ENCODE data around the gene NSDHL.
A peak's percentile ranks its signal among the peaks of the same experiment; 100 is the strongest.
"Not testable (repeated sequence)": the region's sequence is repeated elsewhere in the genome, so short reads cannot be mapped to it uniquely, and the experiment has no call there.

Gene NSDHL

GRCh38 chrX:152830312-152831305, at the start of gene NSDHL, which contains the start of gene CETN2:
Gene NSDHL (plus strand): TSS chrX:152831063. CDS start chrX:152846325, 15,262 bp downstream.
Gene CETN2 (minus strand): TSS chrX:152830757. CDS start chrX:152830710, 47 bp downstream.
- peak; percentile 88 for DNase-seq (ENCODE audit: low read depth)

- DNase-seq (ENCODE audit: low read depth): not testable (repeated sequence)
These were observed 43.8 kb upstream of the NSDHL start for GRCh38 chrX:152787062-152787461.

- no peak for DNase-seq (ENCODE audit: low read depth)
These were observed 31.9 kb upstream of the NSDHL start for GRCh38 chrX:152798945-152799344.

DNA sequence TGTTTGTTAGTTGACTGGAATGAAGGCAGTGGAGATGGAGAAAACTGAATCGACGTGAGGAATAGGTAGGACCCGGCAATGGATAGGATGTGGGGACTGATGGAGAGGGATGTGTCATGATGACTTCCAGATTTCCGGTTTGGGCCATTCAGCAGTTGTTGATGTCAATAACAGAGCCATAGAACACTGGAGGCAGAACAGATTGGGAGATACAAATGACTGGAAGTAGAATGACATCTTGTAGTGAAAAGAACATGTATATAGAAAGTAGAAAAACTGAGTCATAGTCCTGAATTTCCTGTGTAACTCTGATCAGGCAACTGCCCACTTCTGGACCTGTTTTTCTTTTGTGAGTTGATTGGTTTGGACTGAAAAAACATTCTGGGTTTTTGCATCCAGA, 24.8 kb upstream of the NSDHL start:
- no peak for DNase-seq (ENCODE audit: low read depth)

- no peak for DNase-seq (ENCODE audit: low read depth)
These were observed 20.5 kb upstream of the NSDHL start for GRCh38 chrX:152810403-152810802.

DNA sequence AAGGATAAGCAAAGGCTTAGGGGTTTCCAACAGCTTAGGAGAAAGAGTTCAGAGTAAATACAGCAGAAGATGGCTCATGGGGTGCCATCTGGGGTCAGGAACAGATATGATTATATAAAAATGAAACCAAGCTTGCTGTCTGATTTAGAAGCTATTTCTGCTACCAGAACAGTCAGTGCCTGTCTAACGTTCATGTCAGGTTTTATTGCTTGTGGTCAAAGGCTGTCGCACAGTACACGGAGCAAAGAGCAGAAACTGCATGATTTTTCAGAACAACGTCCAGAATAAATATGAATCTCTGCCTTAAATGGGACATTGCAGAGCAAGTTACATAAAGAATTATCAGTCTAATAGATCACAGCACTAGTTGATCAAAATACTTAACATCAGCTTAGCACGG, 17.7 kb upstream of the NSDHL start:
- no peak for DNase-seq (ENCODE audit: low read depth)

DNA sequence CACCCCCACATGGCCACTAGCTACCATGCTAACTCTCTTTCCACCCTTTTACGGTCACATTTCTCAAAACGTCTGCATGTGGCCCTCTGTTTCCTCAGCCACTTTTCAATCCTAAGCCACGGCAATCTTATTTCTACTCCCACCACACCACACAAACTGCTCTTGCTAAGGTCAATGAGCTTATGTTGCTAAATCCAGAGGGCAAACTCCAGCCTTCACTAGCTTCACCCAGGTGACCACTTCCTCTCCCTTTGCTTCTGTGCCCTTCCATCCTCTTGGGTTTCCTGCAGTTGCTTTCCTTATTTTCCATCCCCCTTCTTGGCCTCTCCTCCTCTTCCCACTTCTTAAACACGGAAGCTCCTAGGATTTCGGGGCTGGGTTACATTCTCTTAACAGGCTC, 16.8 kb upstream of the NSDHL start:
- DNase-seq (ENCODE audit: low read depth): no peak

DNA sequence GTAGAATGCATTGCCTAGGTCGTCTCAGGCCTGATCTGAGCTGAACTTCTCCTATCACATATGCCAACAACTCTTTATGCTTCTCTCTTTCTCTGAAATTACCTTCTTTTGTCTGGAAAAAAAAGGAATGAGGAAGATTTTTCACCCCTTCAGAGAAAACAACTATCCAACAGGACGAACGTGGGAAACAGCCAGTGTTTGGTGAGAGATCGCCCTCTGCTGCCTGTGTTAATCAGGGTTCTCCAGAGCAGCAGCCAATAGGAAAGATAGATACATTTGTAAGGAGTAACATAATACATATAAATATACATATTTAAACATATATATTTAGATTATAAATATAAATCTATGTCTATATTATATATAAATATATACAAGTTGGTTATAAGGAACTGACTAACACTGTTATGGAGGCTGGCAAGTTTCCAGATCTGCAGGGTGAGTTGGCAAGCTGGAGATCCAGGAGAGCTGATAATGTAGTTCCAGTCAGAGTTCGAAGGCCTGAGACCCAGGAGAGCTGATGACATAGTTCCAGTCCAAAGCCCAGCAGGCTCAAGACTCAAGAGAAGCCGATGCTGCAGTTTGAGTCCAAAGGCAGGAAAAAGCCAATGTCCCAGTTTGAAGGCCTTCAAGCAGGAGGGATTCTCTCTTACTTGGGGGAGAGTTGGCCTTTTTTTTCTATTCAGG, 13.6 kb upstream of the NSDHL start:
- no peak for DNase-seq (ENCODE audit: low read depth)

GRCh38 chrX:152818356-152818755, 12.5 kb upstream of the NSDHL start:
- DNase-seq (ENCODE audit: low read depth): no peak

- DNase-seq (ENCODE audit: low read depth): no peak
These were observed 11.6 kb upstream of the NSDHL start for GRCh38 chrX:152819266-152819665.

DNA sequence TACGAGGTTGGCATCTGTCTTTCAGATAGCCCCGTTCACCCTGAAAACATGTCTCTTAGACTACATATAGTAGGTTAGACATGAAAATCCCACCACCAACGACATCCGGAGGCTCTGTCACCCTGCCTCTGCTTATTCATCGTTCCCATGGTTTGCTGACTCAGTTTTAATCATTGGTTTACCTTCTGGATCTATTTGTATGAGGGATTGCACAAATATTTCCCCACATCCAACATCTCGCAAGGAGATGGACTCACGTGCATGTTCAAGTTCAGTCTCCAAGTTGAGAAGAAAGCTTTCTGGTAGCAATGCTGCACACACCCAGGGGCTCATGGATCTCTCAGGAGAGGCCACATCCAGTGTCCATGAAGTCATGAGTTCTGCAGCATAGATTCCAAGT, 11.1 kb upstream of the NSDHL start:
- no peak for DNase-seq (ENCODE audit: low read depth)

- no peak for DNase-seq (ENCODE audit: low read depth)
These were observed 9.6 kb upstream of the NSDHL start for GRCh38 chrX:152821145-152821765.

- no peak for DNase-seq (ENCODE audit: low read depth)
These were observed 8.3 kb upstream of the NSDHL start for GRCh38 chrX:152822383-152823086.

- DNase-seq (ENCODE audit: low read depth): no peak
These were observed 7.2 kb upstream of the NSDHL start for GRCh38 chrX:152823657-152824056.

DNA sequence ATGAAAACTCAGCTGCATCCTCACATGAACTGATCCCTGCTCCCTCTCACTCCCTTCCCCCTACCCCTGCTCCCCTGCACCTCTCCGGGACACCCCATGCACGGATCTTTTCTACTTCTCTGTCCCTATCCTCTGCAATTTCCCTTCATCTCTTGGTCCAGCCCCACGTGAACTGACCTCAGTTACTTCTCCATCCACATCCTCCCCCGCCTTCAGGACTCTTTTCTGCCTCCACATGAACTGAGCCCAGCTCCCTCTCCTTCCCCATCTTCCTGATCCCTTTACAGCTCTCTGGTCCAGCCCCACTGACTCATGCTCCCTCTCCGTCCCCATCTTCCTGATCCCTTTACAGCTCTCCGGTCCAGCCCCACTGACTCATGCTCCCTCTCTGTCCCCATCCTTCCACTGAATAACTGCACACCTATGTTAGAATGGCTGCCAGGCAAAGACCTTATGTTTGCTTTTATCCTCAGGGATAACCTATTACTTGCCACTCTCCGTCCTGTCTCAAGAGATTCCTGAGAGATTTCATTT, 6.0 kb upstream of the NSDHL start:
- no peak for DNase-seq (ENCODE audit: low read depth)

DNA sequence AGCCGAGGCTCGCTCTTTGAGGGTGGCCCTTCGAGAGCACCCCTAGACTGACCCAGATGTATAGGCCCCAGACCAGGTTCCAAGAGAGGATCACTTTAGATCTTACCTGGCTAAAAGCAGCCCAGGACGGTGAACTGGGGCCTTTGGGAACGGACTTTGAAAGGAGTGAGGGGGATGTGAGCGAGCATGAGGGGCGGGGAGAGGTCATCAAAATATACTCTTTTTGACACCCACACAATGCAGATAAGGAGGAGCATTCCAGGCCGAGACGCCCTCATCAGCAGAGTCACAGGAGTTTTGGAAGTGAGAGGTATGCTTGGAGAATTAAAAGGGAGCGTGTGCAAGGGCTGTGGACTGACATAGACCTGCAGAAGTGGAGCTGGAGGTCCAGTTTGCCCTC, 528 bp downstream of the NSDHL start:
- DNase-seq (ENCODE audit: low read depth): no peak

DNA sequence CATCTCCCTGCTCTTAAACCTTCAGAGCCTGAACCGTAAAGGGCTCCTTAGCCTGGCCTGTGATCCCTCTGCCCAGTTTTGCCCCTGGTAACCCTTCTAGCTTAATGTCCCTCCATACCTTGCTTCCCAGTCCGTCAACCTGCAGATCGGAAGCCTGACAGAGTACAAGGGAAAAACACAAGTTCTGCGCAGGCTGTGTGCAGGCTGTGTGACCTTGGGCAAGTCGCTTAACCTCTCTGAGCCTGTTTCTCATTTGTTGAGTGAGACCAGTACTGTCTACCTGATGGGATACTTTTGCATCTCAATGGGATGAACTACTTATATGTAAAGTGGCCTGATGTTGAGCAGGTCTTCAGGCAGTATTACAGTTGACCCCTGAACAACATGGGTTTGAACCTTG, 1.7 kb downstream of the NSDHL start:
- no peak for DNase-seq (ENCODE audit: low read depth)

DNA sequence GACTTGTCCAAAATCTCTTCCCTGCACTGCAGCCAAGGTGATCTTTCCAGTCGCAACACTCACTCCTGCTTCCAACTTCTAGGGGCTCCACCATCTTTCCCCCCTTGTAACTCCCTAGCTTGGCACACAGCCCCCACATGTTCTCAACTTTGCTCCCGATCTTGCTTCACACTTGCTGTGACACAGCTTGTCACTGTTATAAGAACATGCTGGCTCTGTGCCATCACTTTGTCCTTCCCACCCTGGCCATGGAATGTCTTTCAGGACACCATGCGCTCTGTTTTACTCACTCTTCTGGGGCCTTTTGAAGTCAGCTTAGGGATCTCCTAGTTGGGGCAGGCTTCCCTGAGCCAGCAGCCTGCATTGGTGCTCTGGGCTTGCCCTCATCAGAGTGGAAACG, 2.5 kb downstream of the NSDHL start:
- no peak for DNase-seq (ENCODE audit: low read depth)

DNA sequence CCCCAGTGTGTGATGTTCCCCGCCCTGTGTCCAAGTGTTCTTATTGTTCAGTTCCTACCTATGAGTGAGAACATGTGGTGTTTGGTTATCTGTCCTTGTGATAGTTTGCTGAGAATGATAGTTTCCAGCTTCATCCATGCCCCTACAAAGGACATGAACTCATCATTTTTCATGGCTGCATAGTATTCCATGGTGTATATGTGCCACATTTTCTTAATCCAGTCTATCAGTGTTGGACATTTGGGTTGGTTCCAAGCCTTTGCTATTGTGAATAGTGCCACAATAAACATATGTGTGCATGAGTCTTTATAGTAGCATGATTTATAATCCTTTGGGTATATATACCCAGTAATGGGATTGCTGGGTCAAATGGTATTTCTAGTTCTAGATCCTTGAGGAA, 4.6 kb downstream of the NSDHL start:
- DNase-seq (ENCODE audit: low read depth): not testable (repeated sequence)

- DNase-seq (ENCODE audit: low read depth): no peak
These were observed 12.0 kb downstream of the NSDHL start for GRCh38 chrX:152842772-152843338.

DNA sequence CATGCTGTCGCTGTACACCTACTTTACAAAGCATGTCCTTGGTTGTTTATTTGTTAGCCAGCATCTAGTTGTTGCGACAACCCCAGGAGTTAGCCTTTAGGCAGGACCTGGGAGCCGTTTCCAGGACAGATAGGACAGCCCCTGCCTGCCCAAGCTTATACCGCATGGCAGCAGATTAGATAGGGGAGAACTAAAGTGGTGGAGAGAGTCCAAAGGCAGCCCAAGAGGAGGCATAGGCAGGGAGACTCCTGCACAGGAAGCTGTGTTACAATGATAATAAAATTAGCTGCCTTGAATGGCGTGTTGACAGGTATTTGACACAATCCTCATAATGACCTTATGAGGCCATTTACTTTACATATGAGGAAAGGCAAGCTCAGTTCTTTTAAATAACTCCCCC, 13.0 kb downstream of the NSDHL start:
- DNase-seq (ENCODE audit: low read depth): no peak

Data from stimulated activated CD8-positive, alpha-beta memory T cell treated with anti-CD3 and anti-CD28 coated beads, Interleukin-4, amount 100 ng/mL, for 24 hours (primary cell).